ENCODE results near the gene ZNF414. TPM values are rescaled to one million over a fixed set of nuclear protein-coding genes. Genes with fewer than 3 reads are reported as not detected.

The ZNF414 gene
- total RNA-seq, 2 donors from 2014 or later: 15.5 to 16.8 TPM

- no peaks in the 10 kb centered on the region for H3K27me3 Mint-ChIP-seq
These were observed 19.8 kb downstream of the ZNF414 start for GRCh38 chr19:8494158-8494557.

GRCh38 chr19:8491574-8491973, 22.4 kb downstream of the ZNF414 start:
- Mint-ChIP-seq H3K4me1 (ENCODE audit: low read depth in 2 of 2) (peaks cover 20 to 30% of the 10 kb centered on the region in 2 donors), H3K9me3 (no peaks in the 10 kb centered on the region), H3K4me3 (no peak overlapping the region), H3K27ac (no peak overlapping the region), H3K36me3 (peaks cover 6% of the 10 kb centered on the region), H3K27me3 (no peaks in the 10 kb centered on the region)
- DNase-seq (ENCODE audit: low spot score) (no peak), ATAC-seq (no peak)

More at GRCh38 chr19:8494158-8494557, 19.8 kb downstream of the ZNF414 start:
- Mint-ChIP-seq H3K4me1 (ENCODE audit: low read depth in 2 of 2) (peaks cover 0 to 10% of the 10 kb centered on the region in 2 donors), H3K36me3 (no peaks in the 10 kb centered on the region), H3K4me3 (no peak overlapping the region), H3K9me3 (no peaks in the 10 kb centered on the region), H3K27ac (peak overlapping the region in 1 of 2 donors; percentile 59)
- ATAC-seq: peak; percentile 31 to 44
- no peak for DNase-seq (ENCODE audit: low spot score)

GRCh38 chr19:8490873-8491272, 23.1 kb downstream of the ZNF414 start:
- Mint-ChIP-seq H3K27ac (peak overlapping the region in 1 of 2 donors; percentile 16), H3K27me3 (no peaks in the 10 kb centered on the region), H3K9me3 (no peaks in the 10 kb centered on the region), H3K4me1 (ENCODE audit: low read depth in 2 of 2) (peaks cover 26 to 33% of the 10 kb centered on the region in 2 donors), H3K36me3 (peaks cover 6% of the 10 kb centered on the region), H3K4me3 (no peak overlapping the region)
- ATAC-seq (no peak), DNase-seq (ENCODE audit: low spot score) (no peak)

GRCh38 chr19:8490395-8490760, 23.6 kb downstream of the ZNF414 start:
- Mint-ChIP-seq H3K27ac (peak overlapping the region in 1 of 2 donors; percentile 16), H3K4me3 (no peak overlapping the region), H3K27me3 (no peaks in the 10 kb centered on the region), H3K4me1 (ENCODE audit: low read depth in 2 of 2) (peaks cover 26 to 30% of the 10 kb centered on the region in 2 donors), H3K9me3 (no peaks in the 10 kb centered on the region), H3K36me3 (peaks cover 6% of the 10 kb centered on the region)
- ATAC-seq (no peak), DNase-seq (ENCODE audit: low spot score) (no peak)

- H3K27ac Mint-ChIP-seq: no peak overlapping the region
- peaks cover 26 to 30% of the 10 kb centered on the region in 2 donors for H3K4me1 Mint-ChIP-seq (ENCODE audit: low read depth in 2 of 2)
- ATAC-seq (no peak), DNase-seq (ENCODE audit: low spot score) (no peak)
- H3K36me3 Mint-ChIP-seq: peaks cover 6% of the 10 kb centered on the region
- H3K9me3 Mint-ChIP-seq: no peaks in the 10 kb centered on the region
- H3K27me3 Mint-ChIP-seq: no peaks in the 10 kb centered on the region
- H3K4me3 Mint-ChIP-seq: no peak overlapping the region
These were observed 24.2 kb downstream of the ZNF414 start for GRCh38 chr19:8489561-8490394.

- no peak for DNase-seq (ENCODE audit: low spot score)
- peaks cover 26 to 28% of the 10 kb centered on the region in 2 donors for H3K4me1 Mint-ChIP-seq (ENCODE audit: low read depth in 2 of 2)
- no peaks in the 10 kb centered on the region for H3K27me3 Mint-ChIP-seq
- H3K27ac Mint-ChIP-seq: peak overlapping the region; percentile 92 to 97
- no peaks in the 10 kb centered on the region for H3K9me3 Mint-ChIP-seq
- ATAC-seq: no peak
- peak overlapping the region; percentile 64 for H3K4me3 Mint-ChIP-seq
- H3K36me3 Mint-ChIP-seq: peaks cover 6% of the 10 kb centered on the region
These were observed 25.6 kb downstream of the ZNF414 start for GRCh38 chr19:8488365-8488764.

GRCh38 chr19:8487137-8487851, 26.7 kb downstream of the ZNF414 start:
- Mint-ChIP-seq H3K4me1 (ENCODE audit: low read depth in 2 of 2) (peaks cover 26 to 34% of the 10 kb centered on the region in 2 donors), H3K4me3 (peak overlapping the region; percentile 64), H3K27me3 (no peaks in the 10 kb centered on the region), H3K36me3 (peaks cover 13% of the 10 kb centered on the region), H3K9me3 (no peaks in the 10 kb centered on the region), H3K27ac (peak overlapping the region; percentile 92 to 97)
- DNase-seq (ENCODE audit: low spot score) (no peak), ATAC-seq (peak; percentile 79 to 84)

GRCh38 chr19:8486661-8487136, 27.3 kb downstream of the ZNF414 start:
- peak overlapping the region; percentile 92 to 97 for H3K27ac Mint-ChIP-seq
- no peak for DNase-seq (ENCODE audit: low spot score)
- H3K4me1 Mint-ChIP-seq (ENCODE audit: low read depth in 2 of 2): peaks cover 26 to 37% of the 10 kb centered on the region in 2 donors
- peak overlapping the region; percentile 64 for H3K4me3 Mint-ChIP-seq
- H3K27me3 Mint-ChIP-seq: no peaks in the 10 kb centered on the region
- peaks cover 13% of the 10 kb centered on the region for H3K36me3 Mint-ChIP-seq
- H3K9me3 Mint-ChIP-seq: no peaks in the 10 kb centered on the region
- ATAC-seq: no peak

- ATAC-seq (no peak), DNase-seq (ENCODE audit: low spot score) (no peak)
- Mint-ChIP-seq H3K27me3 (no peaks in the 10 kb centered on the region), H3K36me3 (peaks cover 13% of the 10 kb centered on the region), H3K4me1 (ENCODE audit: low read depth in 2 of 2) (peaks cover 33 to 42% of the 10 kb centered on the region in 2 donors), H3K9me3 (no peaks in the 10 kb centered on the region), H3K27ac (peak overlapping the region; percentile 92 to 97), H3K4me3 (peak overlapping the region; percentile 17)
These were observed 28.2 kb downstream of the ZNF414 start for GRCh38 chr19:8485561-8486371.

GRCh38 chr19:8484331-8484894, 29.6 kb downstream of the ZNF414 start:
- DNase-seq (ENCODE audit: low spot score) (no peak), ATAC-seq (no peak)
- H3K9me3 Mint-ChIP-seq: no peaks in the 10 kb centered on the region
- no peak overlapping the region for H3K27ac Mint-ChIP-seq
- peaks cover 13% of the 10 kb centered on the region for H3K36me3 Mint-ChIP-seq
- peaks cover 39 to 44% of the 10 kb centered on the region in 2 donors for H3K4me1 Mint-ChIP-seq (ENCODE audit: low read depth in 2 of 2)
- H3K27me3 Mint-ChIP-seq: no peaks in the 10 kb centered on the region
- H3K4me3 Mint-ChIP-seq: no peak overlapping the region

GRCh38 chr19:8483165-8483564, 30.8 kb downstream of the ZNF414 start:
- Mint-ChIP-seq H3K4me3 (no peak overlapping the region), H3K27me3 (no peaks in the 10 kb centered on the region), H3K27ac (peak overlapping the region in 1 of 2 donors; percentile 17), H3K36me3 (peaks cover 13% of the 10 kb centered on the region), H3K9me3 (no peaks in the 10 kb centered on the region), H3K4me1 (ENCODE audit: low read depth in 2 of 2) (peaks cover 41 to 43% of the 10 kb centered on the region in 2 donors)
- ATAC-seq (no peak), DNase-seq (ENCODE audit: low spot score) (no peak)

- Mint-ChIP-seq H3K4me3 (no peak overlapping the region), H3K27ac (peak overlapping the region in 1 of 2 donors; percentile 17), H3K36me3 (peaks cover 13% of the 10 kb centered on the region), H3K9me3 (no peaks in the 10 kb centered on the region), H3K4me1 (ENCODE audit: low read depth in 2 of 2) (peaks cover 41 to 43% of the 10 kb centered on the region in 2 donors), H3K27me3 (no peaks in the 10 kb centered on the region)
- no peak for DNase-seq (ENCODE audit: low spot score)
- ATAC-seq: no peak
These were observed 31.3 kb downstream of the ZNF414 start for GRCh38 chr19:8482696-8483095.

GRCh38 chr19:8481616-8482015, 32.4 kb downstream of the ZNF414 start:
- Mint-ChIP-seq H3K4me3 (no peak overlapping the region), H3K9me3 (no peaks in the 10 kb centered on the region), H3K4me1 (ENCODE audit: low read depth in 2 of 2) (peaks cover 32 to 38% of the 10 kb centered on the region in 2 donors), H3K36me3 (peaks cover 12% of the 10 kb centered on the region), H3K27ac (peak overlapping the region in 1 of 2 donors; percentile 82), H3K27me3 (no peaks in the 10 kb centered on the region)
- no peak for ATAC-seq
- no peak for DNase-seq (ENCODE audit: low spot score)

Measured in natural killer cell treated with Interleukin-12 subunit alpha and Interleukin-12 subunit beta and Interleukin-15 and Interleukin-18, amount 100 ng/mL, for 72 hours (primary cell).